ENCODE data around the gene SLC39A1.

The SLC39A1 gene

GRCh38 chr1:153946622-153947241 lies 16.6 kb downstream of the SLC39A1 start, which contains the start of gene DENND4B:
Gene DENND4B, minus strand, starts transcription at chr1:153946718. Its CDS starts 2,344 bp downstream, at chr1:153944374.
- DNase-seq = peak; percentile 34 to 72 (median 62)

- peak; percentile 50 to 80 (median 63) for DNase-seq
Measured at GRCh38 chr1:153945795-153946621, 17.3 kb downstream of the SLC39A1 start.

GRCh38 chr1:153945131-153945794 lies 18.1 kb downstream of the SLC39A1 start:
- peak; percentile 63 to 84 (median 78) for DNase-seq

GRCh38 chr1:153944827-153945117 lies 18.6 kb downstream of the SLC39A1 start:
- no peak for DNase-seq

GRCh38 chr1:153944005-153944826 lies 19.1 kb downstream of the SLC39A1 start:
- no peak for DNase-seq

GRCh38 chr1:153942766-153943549 lies 20.4 kb downstream of the SLC39A1 start:
- DNase-seq = no peak

- no peak for DNase-seq
Measured at GRCh38 chr1:153941826-153942725, 21.3 kb downstream of the SLC39A1 start.

GRCh38 chr1:153940756-153941155 lies 22.6 kb downstream of the SLC39A1 start:
- DNase-seq = no peak

GRCh38 chr1:153939476-153939875 lies 23.9 kb downstream of the SLC39A1 start:
- DNase-seq = no peak

- no peak for DNase-seq
Measured at GRCh38 chr1:153938996-153939395, 24.3 kb downstream of the SLC39A1 start.

GRCh38 chr1:153937331-153937730 lies 26.0 kb downstream of the SLC39A1 start:
- no peak for DNase-seq

- DNase-seq = no peak
Measured at GRCh38 chr1:153936011-153936802, 27.1 kb downstream of the SLC39A1 start.

- no peak for DNase-seq
Measured at GRCh38 chr1:153934746-153935145, 28.6 kb downstream of the SLC39A1 start.

GRCh38 chr1:153933955-153934354 lies 29.4 kb downstream of the SLC39A1 start:
- no peak for DNase-seq

GRCh38 chr1:153933430-153933829 lies 29.9 kb downstream of the SLC39A1 start:
- DNase-seq = no peak

GRCh38 chr1:153932156-153933131 lies 30.9 kb downstream of the SLC39A1 start:
- no peak for DNase-seq

- DNase-seq = no peak
Measured at GRCh38 chr1:153929981-153930948, 33.1 kb downstream of the SLC39A1 start.

- no peak for DNase-seq
Measured at GRCh38 chr1:153929426-153929825, 33.9 kb downstream of the SLC39A1 start.

All from stimulated activated naive CD4-positive, alpha-beta T cell (primary cell).